Pons (tissue), 1 donor: ENCODE results near the gene APOBEC3A.
"Not testable (repeated sequence)": the region's sequence is repeated elsewhere in the genome, so short reads cannot be mapped to it uniquely, and the experiment has no call there.

Experiments
- DNase-seq: peaks from one replicate; pipeline ENCODE4 v3.0.0-alpha.2; 2016; ENCODE audit warnings: low spot score

The APOBEC3A gene

GRCh38 chr22:38958651-38958943 lies 1.2 kb downstream of the APOBEC3A start:
- not testable (repeated sequence) for DNase-seq

- no peak for DNase-seq
Measured at GRCh38 chr22:38959590-38959989, 2.2 kb downstream of the APOBEC3A start.

- not testable (repeated sequence) for DNase-seq
Measured at GRCh38 chr22:38960673-38961072, 3.3 kb downstream of the APOBEC3A start.

- DNase-seq: not testable (repeated sequence)
Measured at GRCh38 chr22:38963291-38963738, 5.9 kb downstream of the APOBEC3A start.

- no peak for DNase-seq
Measured at GRCh38 chr22:38963872-38964271, 6.5 kb downstream of the APOBEC3A start.

- no peak for DNase-seq
Measured at GRCh38 chr22:38964306-38964705, 6.9 kb downstream of the APOBEC3A start.

GRCh38 chr22:38964989-38965388 lies 7.6 kb downstream of the APOBEC3A start:
- DNase-seq: no peak

GRCh38 chr22:38965614-38966379 lies 8.4 kb downstream of the APOBEC3A start:
- no peak for DNase-seq

GRCh38 chr22:38966380-38966702 lies 8.9 kb downstream of the APOBEC3A start:
- no peak for DNase-seq

GRCh38 chr22:38966942-38967341 lies 9.5 kb downstream of the APOBEC3A start:
- no peak for DNase-seq

GRCh38 chr22:38967451-38968450 lies 10.3 kb downstream of the APOBEC3A start:
- peak; percentile 41 for DNase-seq

- no peak for DNase-seq
Measured at GRCh38 chr22:38968801-38969200, 11.4 kb downstream of the APOBEC3A start.

GRCh38 chr22:38970551-38970950 lies 13.1 kb downstream of the APOBEC3A start:
- DNase-seq: no peak

GRCh38 chr22:38971202-38971601 lies 13.8 kb downstream of the APOBEC3A start:
- DNase-seq: no peak

- no peak for DNase-seq
Measured at GRCh38 chr22:38971791-38972190, 14.4 kb downstream of the APOBEC3A start.

GRCh38 chr22:38972558-38972957 lies 15.1 kb downstream of the APOBEC3A start:
- no peak for DNase-seq

- no peak for DNase-seq
Measured at GRCh38 chr22:38973289-38974169, 16.1 kb downstream of the APOBEC3A start.

GRCh38 chr22:38974170-38974825 lies 16.9 kb downstream of the APOBEC3A start:
- DNase-seq: no peak

- DNase-seq: no peak
Measured at GRCh38 chr22:38974826-38975175, 17.4 kb downstream of the APOBEC3A start.

GRCh38 chr22:38977289-38977688 lies 19.9 kb downstream of the APOBEC3A start:
- DNase-seq: not testable (repeated sequence)

GRCh38 chr22:38980587-38980986 lies 23.2 kb downstream of the APOBEC3A start:
- DNase-seq: not testable (repeated sequence)
